Sigmoid colon (tissue), 7 donors: ENCODE measurements around the gene TOGARAM2. TPM values are rescaled to one million over a fixed set of nuclear protein-coding genes. Genes with fewer than 3 reads are reported as not detected.
A peak's percentile ranks its signal among the peaks of the same experiment; 100 is the strongest.

Experiments
- DNase-seq: peaks from one replicate; pipeline ENCODE4 v3.0.0-alpha.2; 2019
- H3K27ac ChIP-seq, 4 donors: fragments of 200-600 bp; sonication (generic); one replicate each; pipeline ENCODE4 v1.5.1; 2016 to 2019; ENCODE audit warnings: mild to moderate bottlenecking in 1 of 4
- H3K27me3 ChIP-seq, 3 donors: fragments of 200-600 bp; sonication (generic); one replicate each; pipeline ENCODE4 v1.5.1; 2019; ENCODE audit warnings: mild to moderate bottlenecking in 1 of 3
- H3K36me3 ChIP-seq, 4 donors: fragments of 200-600 bp; sonication (generic); one replicate each; pipeline ENCODE4 v1.5.1; 2016 to 2019
- H3K4me1 ChIP-seq, 4 donors: fragments of 200-600 bp; sonication (generic); one replicate each; pipeline ENCODE4 v1.5.1; 2017 to 2019
- H3K4me3 ChIP-seq, 4 donors: fragments of 200-600 bp; sonication (generic); one replicate each; pipeline ENCODE4 v1.5.1; 2017 to 2019; ENCODE audit warnings: mild to moderate bottlenecking in 2 of 4, moderate library complexity in 1 of 4
- H3K9me3 ChIP-seq, 4 donors: fragments of 200-600 bp in 3 of 4; sonication (generic) in 3 of 4; one replicate each; pipeline versions ENCODE4 v1.5.1 to v1.6.1; 2013 to 2019
- EP300 ChIP-seq, 4 donors: sonication (generic); formaldehyde crosslinking; IDR thresholded peaks; one replicate each; pipeline ENCODE4 v1.6.1; 2017; ENCODE audit warnings: antibody characterized with exemption in 4 of 4
- POLR2A ChIP-seq, 2 donors: fragments of 450-650 bp; IDR thresholded peaks; one replicate each; pipeline ENCODE4 v1.6.1; 2016; ENCODE audit warnings: antibody characterized with exemption in 2 of 2, mild to moderate bottlenecking in 2 of 2, moderate library complexity in 2 of 2
- POLR2AphosphoS5 ChIP-seq, 4 donors: sonication (generic); formaldehyde crosslinking; IDR thresholded peaks; one replicate each; pipeline ENCODE4 v1.6.1; 2017; ENCODE audit warnings: antibody characterized with exemption in 4 of 4
- WGBS, 2 donors: extraction: QIAGEN DNeasy Blood & Tissue Kit; methylation state at CpG; one replicate each; pipeline ENCODE4 v1.1.7; 2013; 5-methylcytosine and 5-hydroxymethylcytosine counted together
- intact Hi-C: fragments of 100-400 bp; cut with DNase I; formaldehyde crosslinking; loops from one replicate; pipeline ENCODE4 v1.15.1; 2023
- polyA plus RNA-seq, 3 donors: library from polyadenylated mRNA; stranded (reverse); fragments of 200-250 nt; gene quantifications; one replicate each; pipeline ENCODE4 v1.2.3, GENCODE V29; 2013
- total RNA-seq, 4 donors: library from RNA; depleted of rRNA; stranded (reverse); fragments of >200 nt; gene quantifications; one replicate each; pipeline ENCODE4 v1.1.0, GENCODE V29; 2016
- TF ChIP-seq, protein P1 (sequence below), 4 experiments: fragments of 450-650 bp in 3 of 4; fragments of 200-600 bp in 1 of 4; IDR thresholded peaks; one replicate each; pipeline ENCODE4 v1.5.1; 2016 to 2019; ENCODE audit warnings: antibody characterized with exemption in 4 of 4, mild to moderate bottlenecking in 3 of 4, moderate library complexity in 2 of 4
- donor health status: healthy with polysubstance abuse.
- donor health status: Bipolar disorder and iron deficiency.
- donor health status: healthy.

The TOGARAM2 gene
- total and polyA plus RNA-seq, 7 donors = 0.23 to 3.2 (median 0.82) TPM; not detected in 2

DNA sequence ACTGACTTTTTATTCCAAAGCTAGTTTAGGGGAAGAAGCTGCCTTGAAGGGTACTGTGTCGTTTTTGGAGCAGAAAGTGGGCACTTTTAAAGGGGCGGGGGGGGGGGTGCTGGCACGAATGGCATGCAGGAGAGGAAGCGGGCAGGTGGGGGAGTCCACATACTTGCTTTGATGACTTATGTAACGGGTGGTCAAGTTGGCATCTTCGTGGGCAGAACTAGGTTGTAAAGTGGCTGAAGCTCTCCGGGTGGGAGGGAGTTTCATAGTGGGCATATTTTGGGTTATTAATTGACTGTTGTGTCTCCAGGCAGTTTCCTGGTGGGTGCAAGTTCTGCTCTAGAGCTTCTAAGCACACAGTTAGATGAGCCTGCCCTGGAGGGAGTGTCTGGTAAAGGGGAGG lies 73.3 kb downstream of the TOGARAM2 start:
- peak; percentile 26 for DNase-seq
- Histone ChIP-seq H3K9me3 (no peaks in the 10 kb centered on the region), H3K27ac (no peak overlapping the region), H3K27me3 (no peaks in the 10 kb centered on the region), H3K36me3 (no peaks in the 10 kb centered on the region), H3K4me1 (peaks cover 0 to 13% (median 5%) of the 10 kb centered on the region in 4 donors), H3K4me3 (no peak overlapping the region)
- intact Hi-C loops = no loop called here
- WGBS, 2 donors = 78 to 81% methylated on average over 7 of the region's 7 CpGs
- no peak for TF ChIP-seq POLR2A (IDR thresholded peaks at IDR 0.05)
- no peak for TF ChIP-seq EP300 (IDR thresholded peaks at IDR 0.05)
- TF ChIP-seq, protein P1, sequence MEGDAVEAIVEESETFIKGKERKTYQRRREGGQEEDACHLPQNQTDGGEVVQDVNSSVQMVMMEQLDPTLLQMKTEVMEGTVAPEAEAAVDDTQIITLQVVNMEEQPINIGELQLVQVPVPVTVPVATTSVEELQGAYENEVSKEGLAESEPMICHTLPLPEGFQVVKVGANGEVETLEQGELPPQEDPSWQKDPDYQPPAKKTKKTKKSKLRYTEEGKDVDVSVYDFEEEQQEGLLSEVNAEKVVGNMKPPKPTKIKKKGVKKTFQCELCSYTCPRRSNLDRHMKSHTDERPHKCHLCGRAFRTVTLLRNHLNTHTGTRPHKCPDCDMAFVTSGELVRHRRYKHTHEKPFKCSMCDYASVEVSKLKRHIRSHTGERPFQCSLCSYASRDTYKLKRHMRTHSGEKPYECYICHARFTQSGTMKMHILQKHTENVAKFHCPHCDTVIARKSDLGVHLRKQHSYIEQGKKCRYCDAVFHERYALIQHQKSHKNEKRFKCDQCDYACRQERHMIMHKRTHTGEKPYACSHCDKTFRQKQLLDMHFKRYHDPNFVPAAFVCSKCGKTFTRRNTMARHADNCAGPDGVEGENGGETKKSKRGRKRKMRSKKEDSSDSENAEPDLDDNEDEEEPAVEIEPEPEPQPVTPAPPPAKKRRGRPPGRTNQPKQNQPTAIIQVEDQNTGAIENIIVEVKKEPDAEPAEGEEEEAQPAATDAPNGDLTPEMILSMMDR (IDR thresholded peaks at IDR 0.05) = no peak
- TF ChIP-seq POLR2AphosphoS5 (IDR thresholded peaks at IDR 0.05) = no peak

DNA sequence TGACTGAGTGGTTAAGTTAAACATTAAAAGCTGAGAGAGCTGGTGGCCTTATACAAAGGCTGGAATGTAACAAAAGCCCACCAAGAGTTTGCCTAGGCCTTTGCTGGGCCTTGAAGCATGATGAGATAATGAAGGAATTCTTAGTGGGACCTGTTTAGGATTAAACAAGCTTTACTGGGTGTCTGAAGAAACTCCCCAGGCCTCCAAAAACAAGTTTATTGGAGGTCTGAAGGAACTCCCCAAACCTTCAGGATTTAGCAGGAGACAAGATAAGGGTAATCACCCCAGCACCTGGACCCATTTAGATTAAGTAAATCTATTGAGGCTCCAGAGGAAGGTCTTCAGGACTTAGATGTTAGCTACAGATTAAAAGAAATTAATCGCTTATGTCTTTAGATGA lies 74.5 kb downstream of the TOGARAM2 start:
- intact Hi-C loops = no loop called here
- peaks cover 0 to 13% (median 5%) of the 10 kb centered on the region in 4 donors for H3K4me1 ChIP-seq
- no peaks in the 10 kb centered on the region for H3K9me3 ChIP-seq
- 95 to 96% methylated on average over 1 of the region's 1 CpG for WGBS, 2 donors
- DNase-seq = peak; percentile 3
- no peak overlapping the region for H3K4me3 ChIP-seq
- H3K36me3 ChIP-seq = no peaks in the 10 kb centered on the region
- no peaks in the 10 kb centered on the region for H3K27me3 ChIP-seq
- no peak overlapping the region for H3K27ac ChIP-seq
- TF ChIP-seq POLR2AphosphoS5 (IDR thresholded peaks at IDR 0.05) (no peak), POLR2A (IDR thresholded peaks at IDR 0.05) (no peak), EP300 (IDR thresholded peaks at IDR 0.05) (no peak)
- TF ChIP-seq, protein P1 (IDR thresholded peaks at IDR 0.05) = no peak

DNA sequence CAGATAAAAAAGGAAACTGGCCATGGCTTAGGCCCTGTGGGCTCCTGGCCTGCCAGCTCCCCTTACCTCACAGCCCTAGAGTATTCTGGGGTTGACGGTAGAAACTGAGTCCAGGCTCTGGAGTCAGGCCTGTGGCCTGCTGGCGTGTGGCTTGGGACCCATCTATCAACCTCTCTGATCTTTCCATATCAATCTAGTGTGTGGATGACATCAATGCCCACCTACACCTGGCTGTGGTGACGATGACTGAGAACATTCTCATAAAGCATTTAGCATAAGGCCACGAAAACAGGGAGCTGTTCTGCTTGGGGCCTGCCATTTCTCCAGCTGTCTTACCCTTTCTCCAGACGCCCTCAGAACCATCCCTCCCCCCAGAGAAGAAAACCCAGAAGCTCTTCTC lies 75.4 kb downstream of the TOGARAM2 start:
- TF ChIP-seq POLR2AphosphoS5 (IDR thresholded peaks at IDR 0.05) (no peak), EP300 (IDR thresholded peaks at IDR 0.05) (no peak), POLR2A (IDR thresholded peaks at IDR 0.05) (no peak)
- TF ChIP-seq, protein P1 (IDR thresholded peaks at IDR 0.05) = no peak
- no peaks in the 10 kb centered on the region for H3K36me3 ChIP-seq
- WGBS, 2 donors = 91 to 93% methylated on average over 5 of the region's 5 CpGs
- DNase-seq = peak; percentile 20
- no peak overlapping the region for H3K27ac ChIP-seq
- H3K4me3 ChIP-seq = no peak overlapping the region
- H3K9me3 ChIP-seq = no peaks in the 10 kb centered on the region
- intact Hi-C loops = no loop called here
- H3K4me1 ChIP-seq = peaks cover 0 to 13% (median 5%) of the 10 kb centered on the region in 4 donors
- no peaks in the 10 kb centered on the region for H3K27me3 ChIP-seq

DNA sequence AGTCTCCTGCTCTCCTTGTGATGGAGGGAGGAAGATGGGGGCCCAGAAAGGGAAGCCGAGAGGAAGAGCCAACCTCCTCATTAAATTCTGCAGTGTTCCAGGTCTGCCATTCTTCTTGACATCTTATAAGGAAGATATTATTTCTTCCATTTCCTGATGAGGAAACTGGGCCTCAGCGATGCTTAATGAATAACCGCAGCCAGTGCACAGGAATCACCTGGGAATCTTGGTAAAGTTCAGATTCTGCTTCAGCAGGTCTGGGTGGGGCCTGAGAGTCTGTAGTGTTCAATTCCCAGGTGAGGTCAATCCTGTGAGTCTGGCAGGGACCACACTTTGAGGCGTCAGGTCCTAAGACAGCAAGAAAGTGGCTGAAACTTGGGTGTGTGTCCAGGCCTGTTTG lies 75.9 kb downstream of the TOGARAM2 start:
- intact Hi-C loops = no loop called here
- Histone ChIP-seq H3K4me1 (peaks cover 0 to 13% (median 5%) of the 10 kb centered on the region in 4 donors), H3K27me3 (no peaks in the 10 kb centered on the region), H3K36me3 (no peaks in the 10 kb centered on the region), H3K4me3 (no peak overlapping the region), H3K27ac (no peak overlapping the region), H3K9me3 (no peaks in the 10 kb centered on the region)
- peak; percentile 24 for DNase-seq
- TF ChIP-seq EP300 (IDR thresholded peaks at IDR 0.05) = no peak
- TF ChIP-seq, protein P1 (IDR thresholded peaks at IDR 0.05) = no peak
- no peak for TF ChIP-seq POLR2AphosphoS5 (IDR thresholded peaks at IDR 0.05)
- TF ChIP-seq POLR2A (IDR thresholded peaks at IDR 0.05) = no peak
- WGBS, 2 donors = 86 to 90% methylated on average over 4 of the region's 4 CpGs

DNA sequence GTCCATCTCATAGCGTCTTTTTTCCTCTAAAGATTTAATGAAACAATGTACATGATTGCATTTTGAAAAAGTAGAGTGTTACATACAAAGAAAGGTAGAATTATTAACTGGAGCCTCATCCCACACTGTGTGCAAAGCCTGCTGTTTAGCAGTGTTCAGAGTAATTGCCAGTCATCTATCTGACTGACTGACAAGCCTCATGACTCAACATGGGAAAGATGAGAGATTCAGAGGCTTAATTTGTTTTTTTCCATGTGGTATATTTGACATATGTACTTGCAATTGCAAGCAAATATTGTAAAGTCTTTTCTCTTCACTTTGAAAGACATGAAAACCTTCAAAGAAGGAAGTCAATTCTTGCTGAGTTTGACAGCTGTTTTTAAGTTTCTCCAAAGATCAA lies 78.5 kb downstream of the TOGARAM2 start:
- TF ChIP-seq POLR2AphosphoS5 (IDR thresholded peaks at IDR 0.05) (no peak), POLR2A (IDR thresholded peaks at IDR 0.05) (no peak), EP300 (IDR thresholded peaks at IDR 0.05) (no peak)
- TF ChIP-seq, protein P1 (IDR thresholded peaks at IDR 0.05) = no peak
- intact Hi-C loops = loop anchor here (5.0 kb wide), 1 partner anchor 138 kb away; no protein-coding TSS in a partner anchor
- no peak for DNase-seq
- Histone ChIP-seq H3K27ac (no peak overlapping the region), H3K36me3 (no peaks in the 10 kb centered on the region), H3K9me3 (no peaks in the 10 kb centered on the region), H3K4me3 (no peak overlapping the region), H3K27me3 (no peaks in the 10 kb centered on the region), H3K4me1 (peaks cover 0 to 21% (median 20%) of the 10 kb centered on the region in 4 donors)
- WGBS, 2 donors = 82 to 92% methylated on average over 1 of the region's 1 CpG
